Activated CD4-positive, alpha-beta T cell treated with anti-CD3 and anti-CD28 coated beads for 48 hours (primary cell): ENCODE data around the gene ZNRF3.
A peak's percentile ranks its signal among the peaks of the same experiment; 100 is the strongest.
"Not testable (repeated sequence)": the region's sequence is repeated elsewhere in the genome, so short reads cannot be mapped to it uniquely, and the experiment has no call there.

Experiments
- DNase-seq: peaks from one replicate; pipeline ENCODE4 v3.0.0-alpha.2; 2020

The ZNRF3 gene

GRCh38 chr22:29014293-29014692 is 130.9 kb downstream of the ZNRF3 start:
- no peak for DNase-seq

- no peak for DNase-seq
Measured at GRCh38 chr22:29014773-29015172, 131.4 kb downstream of the ZNRF3 start.

GRCh38 chr22:29016067-29016938 is 132.9 kb downstream of the ZNRF3 start:
- DNase-seq: no peak

GRCh38 chr22:29018293-29019189 is 135.2 kb downstream of the ZNRF3 start:
- no peak for DNase-seq

GRCh38 chr22:29022101-29022817 is 138.9 kb downstream of the ZNRF3 start:
- no peak for DNase-seq

- no peak for DNase-seq
Measured at GRCh38 chr22:29023172-29023796, 139.9 kb downstream of the ZNRF3 start.

- DNase-seq: no peak
Measured at GRCh38 chr22:29026579-29026978, 143.2 kb downstream of the ZNRF3 start.

GRCh38 chr22:29028468-29028867 is 145.1 kb downstream of the ZNRF3 start:
- DNase-seq: no peak

GRCh38 chr22:29029202-29030000 is 146.0 kb downstream of the ZNRF3 start:
- no peak for DNase-seq

GRCh38 chr22:29030016-29030617 is 146.7 kb downstream of the ZNRF3 start:
- no peak for DNase-seq

GRCh38 chr22:29030618-29031226 is 147.3 kb downstream of the ZNRF3 start:
- DNase-seq: no peak

GRCh38 chr22:29031227-29032011 is 148.0 kb downstream of the ZNRF3 start:
- DNase-seq: no peak

- DNase-seq: no peak
Measured at GRCh38 chr22:29032014-29032475, 148.7 kb downstream of the ZNRF3 start.

GRCh38 chr22:29032584-29032983 is 149.2 kb downstream of the ZNRF3 start:
- no peak for DNase-seq

GRCh38 chr22:29037340-29037932 is 154.1 kb downstream of the ZNRF3 start:
- DNase-seq: no peak

- DNase-seq: no peak
Measured at GRCh38 chr22:29039148-29039547, 155.8 kb downstream of the ZNRF3 start.

GRCh38 chr22:29039684-29040083 is 156.3 kb downstream of the ZNRF3 start:
- not testable (repeated sequence) for DNase-seq

GRCh38 chr22:29040385-29041275 is 157.3 kb downstream of the ZNRF3 start:
- DNase-seq: peak; percentile 68
